ENCODE data around the gene DHRSX. TPM values are rescaled to one million over a fixed set of nuclear protein-coding genes. Genes with fewer than 3 reads are reported as not detected.

The DHRSX gene
- total RNA-seq, 4 donors from 2014 or later, result 19.9 to 36.5 (median 24.2) TPM

DNA sequence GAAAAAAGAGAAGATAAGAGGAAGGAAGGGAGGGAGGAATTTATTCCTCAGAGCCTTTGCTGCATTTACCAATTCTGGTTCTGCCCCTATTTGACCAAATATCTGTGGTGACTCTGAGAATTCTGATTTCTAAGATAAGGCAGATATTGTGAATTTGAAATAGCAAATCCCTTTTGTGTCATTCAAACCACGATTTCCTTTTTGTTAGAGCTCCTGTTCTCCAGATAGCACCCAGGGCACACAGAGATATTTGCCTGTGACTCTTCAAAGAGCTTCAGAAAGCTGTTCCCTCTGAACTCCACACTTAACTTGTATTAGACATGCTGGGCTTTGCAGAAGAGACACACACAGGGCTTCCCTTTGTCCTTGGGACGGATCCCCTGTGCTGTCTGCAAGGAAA lies 272.2 kb downstream of the DHRSX start:
- DNase-seq, result no peak
- intact Hi-C loops (cut with DNase I), result no loop called here

DNA sequence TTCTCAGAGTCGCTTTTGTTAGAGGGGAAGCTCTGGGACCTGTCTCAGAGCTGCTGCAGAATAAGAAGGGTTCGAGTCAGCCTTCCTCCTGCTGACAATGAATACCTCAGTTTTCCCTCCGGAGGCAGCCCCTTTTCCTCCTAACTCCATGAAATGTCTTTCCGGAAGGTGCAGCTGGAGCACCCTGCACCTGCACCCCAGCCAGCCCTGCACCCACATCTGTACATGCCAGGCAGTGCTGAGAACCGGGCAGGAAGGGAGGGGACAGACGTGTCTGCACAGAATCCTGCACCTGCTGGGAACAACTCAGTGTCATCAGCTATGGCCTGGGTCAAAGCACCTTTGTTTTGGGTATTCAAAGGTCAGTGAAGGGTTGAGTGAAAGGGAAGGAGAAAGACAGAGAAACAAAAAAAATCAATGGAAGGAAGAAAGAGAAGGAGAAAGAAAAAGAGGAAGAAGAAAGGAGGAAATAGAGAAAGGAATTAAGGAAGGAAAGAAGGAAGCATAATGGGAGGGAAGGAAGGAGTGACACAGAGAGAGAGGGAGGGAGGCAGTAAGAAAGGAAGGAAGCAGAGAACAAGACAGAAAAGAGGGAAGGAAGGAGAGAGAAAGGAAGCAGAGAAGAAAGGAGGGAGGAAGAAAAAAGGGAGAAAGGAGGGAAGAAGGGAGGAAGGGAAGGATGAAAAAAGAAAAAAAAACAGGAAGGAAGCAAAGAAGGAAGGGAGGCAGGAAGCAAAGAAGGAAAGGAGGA lies 273.7 kb downstream of the DHRSX start:
- no peaks in the 10 kb centered on the region for H3K9me3 ChIP-seq
- intact Hi-C loops (cut with DNase I), result no loop called here
- TF ChIP-seq, protein P1, sequence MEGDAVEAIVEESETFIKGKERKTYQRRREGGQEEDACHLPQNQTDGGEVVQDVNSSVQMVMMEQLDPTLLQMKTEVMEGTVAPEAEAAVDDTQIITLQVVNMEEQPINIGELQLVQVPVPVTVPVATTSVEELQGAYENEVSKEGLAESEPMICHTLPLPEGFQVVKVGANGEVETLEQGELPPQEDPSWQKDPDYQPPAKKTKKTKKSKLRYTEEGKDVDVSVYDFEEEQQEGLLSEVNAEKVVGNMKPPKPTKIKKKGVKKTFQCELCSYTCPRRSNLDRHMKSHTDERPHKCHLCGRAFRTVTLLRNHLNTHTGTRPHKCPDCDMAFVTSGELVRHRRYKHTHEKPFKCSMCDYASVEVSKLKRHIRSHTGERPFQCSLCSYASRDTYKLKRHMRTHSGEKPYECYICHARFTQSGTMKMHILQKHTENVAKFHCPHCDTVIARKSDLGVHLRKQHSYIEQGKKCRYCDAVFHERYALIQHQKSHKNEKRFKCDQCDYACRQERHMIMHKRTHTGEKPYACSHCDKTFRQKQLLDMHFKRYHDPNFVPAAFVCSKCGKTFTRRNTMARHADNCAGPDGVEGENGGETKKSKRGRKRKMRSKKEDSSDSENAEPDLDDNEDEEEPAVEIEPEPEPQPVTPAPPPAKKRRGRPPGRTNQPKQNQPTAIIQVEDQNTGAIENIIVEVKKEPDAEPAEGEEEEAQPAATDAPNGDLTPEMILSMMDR (IDR thresholded peaks at IDR 0.05), result no peak
- no peak for TF ChIP-seq POLR2A (IDR thresholded peaks at IDR 0.05)
- H3K36me3 ChIP-seq, result no peaks in the 10 kb centered on the region
- WGBS, 2 donors, result 93 to 95% methylated on average over 6 of the region's 6 CpGs
- DNase-seq, result no peak
- H3K4me3 ChIP-seq (replicated peaks in 1 of 3), result no peak overlapping the region
- no peaks in the 10 kb centered on the region for H3K27me3 ChIP-seq
- H3K4me1 ChIP-seq, result no peaks in the 10 kb centered on the region
- H3K27ac ChIP-seq, result no peak overlapping the region

More for the DNA sequence above, 272.2 kb downstream of the DHRSX start:
- no peaks in the 10 kb centered on the region for H3K36me3 ChIP-seq
- WGBS, 2 donors, result 70 to 71% methylated on average over 1 to 2 of the region's 2 CpGs
- H3K4me3 ChIP-seq (replicated peaks in 1 of 3), result no peak overlapping the region
- no peaks in the 10 kb centered on the region for H3K4me1 ChIP-seq
- no peaks in the 10 kb centered on the region for H3K27me3 ChIP-seq
- no peaks in the 10 kb centered on the region for H3K9me3 ChIP-seq
- no peak for TF ChIP-seq POLR2A (IDR thresholded peaks at IDR 0.05)
- TF ChIP-seq, protein P1 (IDR thresholded peaks at IDR 0.05), result no peak
- H3K27ac ChIP-seq, result no peak overlapping the region

DNA sequence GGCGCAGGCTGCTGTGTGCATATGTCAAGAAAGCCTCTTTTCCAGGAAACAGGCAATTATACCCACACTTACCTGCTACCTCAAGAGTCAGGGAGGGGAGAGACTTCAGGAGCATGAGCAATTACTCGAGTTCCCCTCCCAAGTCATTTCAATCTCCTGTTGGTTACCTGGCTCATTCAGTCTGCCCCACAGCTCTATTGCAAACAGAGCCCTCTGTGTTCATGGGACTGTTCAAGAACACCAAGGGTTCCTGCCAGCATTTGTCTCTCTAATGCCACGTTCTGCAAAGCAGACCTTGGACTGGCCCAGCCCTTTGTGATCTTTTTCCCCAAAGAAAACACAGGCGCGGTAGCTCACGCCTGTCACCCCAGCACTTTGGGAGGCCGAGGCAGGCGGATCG lies 274.6 kb downstream of the DHRSX start:
- Histone ChIP-seq H3K27ac (no peak overlapping the region), H3K36me3 (peaks cover 0 to under 1% of the 10 kb centered on the region in 2 donors), H3K27me3 (no peaks in the 10 kb centered on the region), H3K4me3 (replicated peaks in 1 of 3) (no peak overlapping the region), H3K9me3 (no peaks in the 10 kb centered on the region), H3K4me1 (no peaks in the 10 kb centered on the region)
- intact Hi-C loops (cut with DNase I), result no loop called here
- no peak for DNase-seq
- TF ChIP-seq POLR2A (IDR thresholded peaks at IDR 0.05), result no peak
- TF ChIP-seq, protein P1 (IDR thresholded peaks at IDR 0.05), result no peak
- WGBS, 2 donors, result 69 to 83% methylated on average over 8 to 9 of the region's 9 CpGs

DNA sequence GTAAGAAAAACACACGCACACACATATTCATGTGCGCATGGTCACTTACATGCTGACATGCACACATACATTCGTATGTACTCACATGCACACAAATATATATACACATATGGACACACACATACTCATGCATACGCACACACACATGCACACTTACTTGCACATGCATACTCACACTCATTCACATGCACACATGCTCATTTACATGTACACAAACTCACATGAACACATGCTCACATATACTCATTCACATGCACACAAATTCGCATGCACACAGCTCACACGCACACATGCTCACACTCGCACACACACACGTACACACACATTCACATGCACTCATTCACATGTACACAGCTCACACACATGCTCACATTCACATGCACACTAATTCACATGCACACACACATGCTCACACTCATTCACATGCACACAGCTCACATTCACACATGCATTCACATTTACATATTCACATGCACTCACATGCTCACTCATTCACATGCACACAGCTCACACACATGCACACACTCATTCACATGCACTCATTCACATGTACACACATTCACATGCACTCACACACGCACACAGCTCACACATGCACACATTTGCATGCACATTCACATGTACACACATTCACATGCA lies 276.1 kb downstream of the DHRSX start:
- Histone ChIP-seq H3K4me3 (replicated peaks in 1 of 3) (no peak overlapping the region), H3K9me3 (no peaks in the 10 kb centered on the region), H3K27ac (no peak overlapping the region), H3K4me1 (no peaks in the 10 kb centered on the region), H3K27me3 (no peaks in the 10 kb centered on the region), H3K36me3 (peaks cover 5 to 10% of the 10 kb centered on the region in 2 donors)
- DNase-seq, result no peak
- TF ChIP-seq, protein P1 (IDR thresholded peaks at IDR 0.05), result no peak
- no peak for TF ChIP-seq POLR2A (IDR thresholded peaks at IDR 0.05)
- intact Hi-C loops (cut with DNase I), result no loop called here
- 90 to 97% methylated on average over 9 of the region's 9 CpGs for WGBS, 2 donors

DNA sequence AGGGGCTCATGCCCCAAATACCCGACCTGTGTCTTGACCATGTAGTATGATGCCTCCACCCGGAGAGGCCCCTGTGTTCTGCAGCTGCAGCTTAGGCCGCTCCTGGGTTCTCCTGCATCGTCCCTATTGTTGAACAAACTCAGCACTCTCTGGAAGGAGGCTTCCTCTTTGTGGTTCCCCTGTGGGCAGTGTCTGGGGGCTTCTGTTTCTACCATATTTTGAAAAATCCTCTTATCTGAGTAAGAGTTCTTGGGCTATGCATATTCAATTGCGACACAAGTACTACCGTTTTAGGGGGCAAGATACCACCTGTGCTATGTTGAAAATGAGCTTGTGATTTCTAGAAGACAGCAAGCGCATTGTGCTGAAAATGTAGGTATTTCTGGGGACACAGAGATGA lies 276.6 kb downstream of the DHRSX start:
- WGBS, 2 donors, result 62 to 82% methylated on average over 7 of the region's 7 CpGs
- intact Hi-C loops (cut with DNase I), result no loop called here

More for the DNA sequence above, 276.6 kb downstream of the DHRSX start:
- no peak overlapping the region for H3K4me3 ChIP-seq (replicated peaks in 1 of 3)
- DNase-seq, result no peak
- H3K27me3 ChIP-seq, result no peaks in the 10 kb centered on the region
- H3K27ac ChIP-seq, result no peak overlapping the region
- H3K36me3 ChIP-seq, result peaks cover 5 to 10% of the 10 kb centered on the region in 2 donors
- no peaks in the 10 kb centered on the region for H3K4me1 ChIP-seq
- TF ChIP-seq, protein P1 (IDR thresholded peaks at IDR 0.05), result no peak
- TF ChIP-seq POLR2A (IDR thresholded peaks at IDR 0.05), result no peak
- no peaks in the 10 kb centered on the region for H3K9me3 ChIP-seq

Data from thyroid gland (tissue), 4 donors.